NCI-H2029 treated with DMSO at 0.1 percent for 48 hours (cell line): ENCODE results near the gene MYBPC1.
"Not testable (repeated sequence)": the region's sequence is repeated elsewhere in the genome, so short reads cannot be mapped to it uniquely, and the experiment has no call there.

Experiments used
- DNase-seq: peaks from one replicate; lab custom pipeline; 2025; lab: John Stamatoyannopoulos, UW

The MYBPC1 gene

DNA sequence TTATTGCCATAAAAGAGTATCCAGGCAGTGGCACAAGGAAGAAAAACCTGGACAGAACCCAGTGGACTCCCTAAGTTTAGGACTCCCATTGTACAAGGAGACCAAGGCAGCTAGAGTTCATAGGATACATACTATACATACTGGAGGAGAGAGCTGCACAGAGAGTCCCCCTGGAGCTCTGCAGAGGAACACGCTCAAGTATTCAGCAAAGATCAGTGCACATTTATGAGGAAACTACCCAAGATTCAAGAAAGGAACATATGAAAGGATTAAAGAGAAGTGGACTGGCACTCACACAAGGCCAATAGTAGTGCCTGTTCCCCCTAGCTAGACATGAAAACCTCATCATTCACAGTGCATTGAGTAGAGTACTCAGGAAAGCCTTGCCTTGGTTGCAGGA lies 59.7 kb downstream of the MYBPC1 start:
- DNase-seq = no peak

- DNase-seq = no peak
Observed at GRCh38 chr12:101655393-101655792, 60.6 kb downstream of the MYBPC1 start.

DNA sequence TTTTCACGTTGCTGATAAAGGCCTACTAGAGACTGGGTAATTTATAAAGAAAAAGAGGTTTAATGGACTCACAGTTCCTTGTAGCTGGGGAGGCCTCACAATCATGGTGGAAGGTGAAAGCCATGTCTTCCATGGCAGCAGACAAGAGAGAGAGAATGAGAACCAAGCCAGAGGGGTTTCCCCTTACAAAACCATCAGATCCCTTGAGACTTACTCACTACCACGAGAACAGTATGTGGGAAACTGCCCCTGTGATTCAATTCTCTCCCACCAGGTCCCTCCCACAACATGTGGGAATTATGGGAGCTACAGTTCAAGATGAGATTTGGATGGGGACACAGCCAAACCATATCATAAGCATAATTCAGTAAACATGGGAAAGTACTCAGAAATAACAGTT lies 65.9 kb downstream of the MYBPC1 start:
- not testable (repeated sequence) for DNase-seq

DNA sequence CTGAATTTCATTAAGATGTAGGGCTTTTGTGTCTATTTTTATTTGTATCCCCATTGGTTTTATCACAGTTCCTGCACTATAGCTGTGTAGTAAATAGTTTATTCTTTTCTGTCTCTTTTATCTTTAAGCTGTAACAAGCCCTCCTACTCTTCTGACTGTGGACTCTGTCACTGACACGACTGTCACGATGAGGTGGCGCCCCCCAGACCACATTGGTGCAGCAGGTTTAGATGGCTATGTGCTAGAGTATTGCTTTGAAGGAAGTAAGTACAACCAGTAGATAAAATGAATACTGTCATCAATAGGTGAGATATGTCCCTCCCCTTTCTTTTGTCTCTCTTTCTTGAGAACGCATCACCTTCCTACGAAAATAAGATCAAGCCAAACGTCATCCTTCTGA lies 68.5 kb downstream of the MYBPC1 start:
- DNase-seq = no peak

GRCh38 chr12:101664992-101665391 lies 70.2 kb downstream of the MYBPC1 start:
- DNase-seq = no peak

DNA sequence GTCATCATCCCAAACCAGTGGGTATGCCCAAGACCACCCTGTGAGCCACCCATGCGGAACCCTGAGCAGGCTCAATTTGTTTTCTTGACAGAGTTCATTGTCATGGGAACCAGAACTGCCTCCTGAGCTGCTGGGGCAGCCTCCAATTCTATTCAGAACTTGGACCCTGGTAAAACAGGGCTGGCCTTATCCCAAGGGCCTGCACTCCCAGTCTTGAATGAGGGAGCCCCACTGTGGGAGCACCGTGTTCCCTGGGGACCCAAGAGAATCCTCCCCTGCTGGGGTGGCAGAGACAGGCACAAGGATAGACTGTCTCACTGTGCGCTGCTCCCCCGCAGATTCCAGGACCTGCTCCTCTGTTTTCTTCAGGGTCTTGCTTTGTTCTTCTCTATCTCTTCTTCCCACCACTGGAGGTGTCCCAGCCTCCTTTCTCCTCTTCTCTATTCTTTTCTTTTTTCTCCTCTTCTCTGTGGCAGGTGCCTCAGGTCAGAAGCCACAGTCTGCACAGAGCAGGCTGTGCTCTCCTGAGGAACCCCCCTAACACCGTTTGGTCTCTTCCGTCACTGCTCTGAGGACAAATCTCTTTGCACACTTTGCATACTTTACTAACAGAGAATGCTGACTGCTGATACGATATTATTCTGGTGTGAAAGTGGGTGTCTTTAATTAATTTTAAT lies 71.4 kb downstream of the MYBPC1 start:
- DNase-seq = no peak

- no peak for DNase-seq
Observed at GRCh38 chr12:101667591-101667990, 72.8 kb downstream of the MYBPC1 start.

DNA sequence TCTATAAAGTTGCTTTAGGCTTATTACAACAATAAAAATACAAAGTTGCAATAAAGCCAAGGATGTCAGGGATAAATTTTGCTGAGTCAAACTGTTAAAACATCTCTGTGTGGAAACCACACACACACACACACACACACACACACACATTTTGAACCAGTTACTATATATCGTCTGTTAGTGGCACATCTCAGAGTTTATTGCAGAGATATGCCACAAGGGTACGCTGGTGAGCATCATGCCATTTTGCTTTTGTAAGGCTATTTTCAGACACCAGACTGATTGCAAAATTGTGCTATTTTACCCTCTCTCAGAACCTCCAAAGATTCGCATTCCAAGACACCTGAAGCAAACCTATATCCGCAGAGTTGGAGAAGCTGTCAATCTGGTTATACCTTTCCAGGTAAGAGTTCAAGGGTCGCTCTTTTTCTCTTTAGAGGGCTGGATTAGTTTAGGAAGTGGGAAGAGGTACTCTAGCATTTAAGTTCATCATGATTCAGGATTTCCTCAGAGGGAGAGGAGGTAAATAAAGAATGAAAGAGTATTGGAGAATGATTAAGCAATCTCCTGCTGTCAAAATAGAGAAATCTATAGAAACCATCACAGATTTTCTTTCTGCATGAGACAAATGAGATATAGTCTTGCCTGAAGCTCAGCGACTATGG lies 75.4 kb downstream of the MYBPC1 start:
- no peak for DNase-seq

- no peak for DNase-seq
Observed at GRCh38 chr12:101671157-101671791, 76.5 kb downstream of the MYBPC1 start.

DNA sequence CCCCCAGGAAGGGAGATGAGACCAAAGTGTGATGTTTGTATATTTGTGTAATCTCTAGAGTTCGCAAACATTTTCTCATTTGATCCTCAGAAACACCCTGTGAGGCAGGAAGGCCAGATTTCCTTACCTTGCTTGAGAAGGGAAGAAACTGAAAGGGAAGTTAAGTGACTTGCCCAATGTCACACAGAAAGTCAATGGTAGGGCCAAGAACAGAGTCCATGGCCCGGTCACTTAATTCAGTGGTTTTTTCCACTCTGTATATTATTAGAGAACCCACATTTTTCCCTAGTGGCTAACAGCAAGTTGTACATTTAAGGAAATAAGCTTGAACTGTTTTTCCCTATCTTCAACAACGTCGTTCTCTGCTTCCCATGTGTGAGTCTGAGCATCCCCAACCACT lies 77.1 kb downstream of the MYBPC1 start:
- DNase-seq = no peak

- DNase-seq = no peak
Observed at GRCh38 chr12:101675555-101675954, 80.8 kb downstream of the MYBPC1 start.

GRCh38 chr12:101676497-101676896 lies 81.7 kb downstream of the MYBPC1 start:
- not testable (repeated sequence) for DNase-seq

DNA sequence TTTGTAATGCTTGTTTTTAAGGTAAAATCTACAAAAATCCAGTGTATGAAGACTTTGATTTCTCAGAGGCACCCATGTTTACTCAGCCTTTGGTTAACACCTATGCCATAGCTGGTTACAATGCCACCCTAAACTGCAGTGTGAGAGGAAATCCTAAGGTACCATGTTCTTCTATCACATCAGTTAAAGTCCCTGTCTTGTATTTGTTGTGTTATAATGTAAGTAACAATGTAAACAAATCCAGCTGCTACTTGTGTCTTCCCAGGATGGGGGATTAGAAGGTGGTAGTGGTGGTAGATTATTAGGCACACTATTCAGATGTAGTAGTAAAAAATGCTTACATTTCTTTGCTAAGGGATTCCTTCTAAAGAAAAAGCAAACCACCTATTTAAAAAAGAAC lies 83.3 kb downstream of the MYBPC1 start:
- DNase-seq = no peak

GRCh38 chr12:101680240-101680639 lies 85.5 kb downstream of the MYBPC1 start:
- DNase-seq = no peak

DNA sequence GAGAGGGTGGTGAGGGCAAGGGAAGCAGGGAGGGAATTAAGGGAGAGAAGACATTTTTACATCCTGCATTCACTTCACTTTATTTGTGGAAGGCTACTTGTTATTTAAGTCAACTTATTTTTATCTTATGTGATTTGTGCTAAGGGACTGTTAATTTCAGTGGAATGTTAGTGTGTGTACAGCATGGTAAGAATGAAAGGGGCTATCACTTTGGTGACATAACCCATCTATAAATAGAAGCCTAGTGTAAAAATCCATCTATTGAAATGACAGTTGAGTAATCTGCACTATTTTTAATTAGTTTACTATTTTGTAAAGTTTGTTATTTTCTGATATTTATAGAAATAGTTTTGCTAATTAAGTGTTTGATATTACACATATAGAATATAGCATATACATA lies 85.9 kb downstream of the MYBPC1 start:
- no peak for DNase-seq

GRCh38 chr12:101681627-101682026 lies 86.9 kb downstream of the MYBPC1 start:
- DNase-seq = not testable (repeated sequence)

DNA sequence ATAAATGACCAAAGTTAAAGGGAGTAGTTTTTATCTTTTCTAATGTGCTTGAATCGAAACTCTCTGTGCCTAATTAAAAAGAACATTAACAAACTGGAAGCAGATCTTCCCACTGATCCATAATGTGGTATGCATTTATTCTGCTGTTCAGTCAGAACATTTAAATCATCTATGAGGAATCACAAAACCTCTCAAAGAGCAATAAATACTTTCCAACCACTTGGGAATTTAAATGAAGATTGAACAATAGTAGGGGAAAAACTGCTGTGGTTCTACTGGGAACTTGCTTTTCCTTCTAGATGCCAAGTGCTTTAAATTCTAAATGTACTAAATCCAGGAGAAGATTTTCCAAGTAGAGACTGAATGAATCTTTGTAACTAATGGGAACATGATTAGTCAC lies 90.3 kb downstream of the MYBPC1 start:
- no peak for DNase-seq

GRCh38 chr12:101686176-101686575 lies 91.4 kb downstream of the MYBPC1 start:
- DNase-seq = no peak

DNA sequence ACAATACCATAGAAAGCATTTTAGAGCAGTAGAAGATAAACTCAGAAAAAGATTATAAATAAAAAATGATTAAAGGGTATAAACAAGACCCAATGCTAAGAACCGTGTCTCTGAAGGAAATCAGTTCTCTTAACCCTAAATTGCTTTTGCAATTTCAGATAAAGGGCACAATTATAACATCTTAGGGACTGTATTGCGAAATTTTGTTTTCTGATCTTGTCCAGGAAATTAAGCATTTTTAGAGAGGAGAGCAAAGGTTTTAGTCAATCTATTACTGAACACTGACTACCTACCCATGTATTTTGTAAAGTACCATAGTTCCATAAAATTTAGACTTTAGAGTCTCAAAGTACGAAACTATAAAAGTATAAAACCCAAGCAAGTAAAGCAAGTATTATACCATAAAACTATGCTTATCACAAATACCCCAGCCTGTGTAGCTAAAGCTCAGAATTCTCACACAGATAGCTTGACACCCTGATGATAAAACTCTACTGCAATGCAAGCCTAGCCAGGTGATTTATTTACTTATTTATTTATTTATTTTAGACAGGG lies 95.8 kb downstream of the MYBPC1 start:
- no peak for DNase-seq

- DNase-seq = no peak
Observed at GRCh38 chr12:101691503-101692096, 96.8 kb downstream of the MYBPC1 start.

- DNase-seq = no peak
Observed at GRCh38 chr12:101694297-101694848, 99.6 kb downstream of the MYBPC1 start.

DNA sequence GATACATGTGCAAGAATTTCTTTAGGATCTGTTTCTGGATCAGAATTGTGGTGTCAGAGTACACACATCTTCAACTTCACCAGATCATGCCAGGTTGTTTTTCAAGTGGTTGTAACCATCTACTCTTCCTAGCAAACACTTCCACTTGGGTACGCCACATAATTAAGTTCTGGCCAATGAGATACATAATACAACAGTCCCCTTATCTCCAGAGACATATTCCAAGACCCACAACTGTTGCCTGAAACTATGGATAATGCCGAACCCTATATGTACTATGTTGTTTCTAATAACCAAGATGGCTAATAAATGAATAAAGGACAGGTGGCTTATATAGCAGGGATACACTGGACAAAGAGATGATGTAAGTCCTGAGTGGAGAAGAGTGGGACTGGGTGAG lies 100.2 kb downstream of the MYBPC1 start:
- no peak for DNase-seq
